ENCODE measurements around the gene CDH10.

Gene CDH10
- 0 reads per million in 4 experiments for total RNA-seq

DNA sequence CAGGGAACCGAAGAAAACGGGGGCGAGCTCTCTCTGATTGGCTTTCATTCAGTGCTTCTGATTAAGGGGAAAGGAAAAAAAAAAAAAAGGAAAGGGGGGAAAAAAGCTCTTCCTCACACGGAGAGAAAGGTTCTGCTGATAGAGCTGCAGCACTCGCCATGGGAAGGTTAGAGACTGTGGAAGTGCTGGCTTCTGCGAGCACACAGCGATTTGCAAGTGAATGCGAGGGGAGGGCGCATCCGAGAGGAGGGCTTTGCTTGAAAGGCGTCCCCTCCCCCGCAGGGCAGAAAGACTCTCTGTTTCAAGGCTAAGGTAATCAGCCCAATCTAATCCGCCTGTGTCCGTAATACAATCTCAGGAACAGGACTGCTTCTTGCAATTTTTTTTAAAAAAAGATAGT is at the start of gene CDH10:
Gene CDH10 (minus strand): TSS at position 218 of the 400 bp plus-strand sequence. CDS start 51,488 bp downstream, outside the sequence.
- no peak for DNase-seq

DNA sequence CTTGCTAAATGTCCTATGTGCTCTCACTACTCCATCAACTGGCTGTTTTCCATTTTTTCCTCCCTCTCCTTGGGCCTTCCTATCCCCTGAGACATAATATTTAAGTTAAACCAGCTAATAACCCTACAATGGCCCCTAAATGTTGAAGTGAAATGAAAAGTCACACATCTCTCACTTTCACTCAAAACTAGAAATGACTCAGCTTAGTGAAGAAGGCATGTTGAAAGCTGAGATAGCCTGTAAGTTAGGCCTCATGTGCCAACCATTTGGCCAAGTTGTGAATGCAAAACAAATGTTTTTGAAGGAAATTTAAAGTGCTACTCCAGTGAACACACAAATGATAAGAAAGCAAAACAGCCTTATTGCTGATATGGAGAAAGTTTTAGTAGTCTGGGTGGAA is 48.8 kb upstream of the CDH10 start:
- no peak for DNase-seq

DNA sequence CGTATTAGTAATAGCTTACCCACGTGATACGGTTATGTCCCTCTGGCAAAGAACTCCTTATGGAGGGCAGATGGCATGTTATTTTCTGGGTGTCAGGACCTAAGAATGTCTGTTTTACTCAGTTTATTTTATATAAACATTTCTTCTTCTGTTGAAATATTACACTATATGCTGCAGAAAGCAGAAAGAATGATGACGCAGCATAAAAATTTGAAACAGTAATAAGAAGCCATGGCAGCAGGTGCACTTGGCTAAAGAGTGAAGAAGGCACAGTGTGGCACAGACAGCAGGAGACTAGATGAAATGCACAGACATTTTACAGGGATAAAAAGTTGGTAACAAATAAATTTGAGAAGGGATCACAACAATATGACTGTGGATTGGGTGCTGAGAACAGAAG is 46.3 kb upstream of the CDH10 start:
- DNase-seq = no peak

DNA sequence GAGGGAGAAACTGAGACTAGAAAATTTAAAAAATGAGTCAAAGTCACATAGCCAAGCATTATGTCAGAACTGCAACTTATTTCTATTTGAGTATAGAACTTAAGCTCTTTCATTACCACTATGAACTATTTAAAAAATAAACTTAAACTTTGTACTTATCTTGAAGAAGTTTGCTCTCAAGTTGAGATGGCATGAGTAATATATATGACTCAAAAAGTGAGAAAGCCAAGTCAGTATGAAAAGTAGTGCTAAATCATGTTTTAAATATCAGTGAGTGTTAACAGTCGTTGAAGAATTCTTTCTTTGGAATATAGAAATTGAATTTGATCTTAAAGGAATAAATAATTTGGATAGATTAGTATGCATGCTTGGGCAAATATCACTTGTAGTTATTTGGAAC is 36.3 kb upstream of the CDH10 start:
- DNase-seq = no peak

DNA sequence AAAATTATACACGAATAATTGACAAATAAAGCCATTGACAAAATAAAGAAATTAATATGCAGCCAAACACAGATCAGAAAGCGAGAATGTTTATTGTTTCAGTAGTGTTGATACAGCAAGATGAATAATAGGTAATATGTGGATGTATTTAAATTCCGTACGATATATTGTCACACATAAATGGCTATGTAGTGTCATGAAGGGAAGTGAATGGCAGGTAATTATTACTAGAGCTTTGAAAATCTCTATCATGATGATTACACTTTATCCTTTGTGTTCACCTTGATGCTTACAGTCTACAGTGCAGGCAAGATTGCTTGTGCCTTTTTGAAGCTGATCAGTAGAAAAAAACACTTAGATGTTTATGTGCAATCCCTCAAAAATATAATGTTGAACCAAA is 23.3 kb upstream of the CDH10 start:
- no peak for DNase-seq

DNA sequence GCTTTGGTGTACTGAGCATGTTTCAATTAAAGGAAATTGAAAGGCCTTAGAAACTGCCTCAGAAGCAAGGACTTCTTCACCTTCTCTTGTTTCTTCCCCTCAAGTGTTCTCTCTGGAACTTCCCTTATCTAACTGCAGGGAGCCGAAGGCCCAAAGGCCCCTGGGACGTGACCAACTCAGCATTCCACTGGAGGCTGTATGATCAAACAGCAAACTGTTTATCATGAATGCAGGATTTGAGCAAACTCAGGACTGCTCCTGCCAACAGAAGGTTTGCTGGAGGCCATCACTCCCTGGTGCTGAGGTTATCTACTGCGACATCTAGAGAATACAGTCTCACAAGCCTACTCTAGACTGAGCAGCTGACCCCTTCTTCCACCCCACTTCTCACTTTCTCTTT is 4.8 kb upstream of the CDH10 start:
- no peak for DNase-seq

DNA sequence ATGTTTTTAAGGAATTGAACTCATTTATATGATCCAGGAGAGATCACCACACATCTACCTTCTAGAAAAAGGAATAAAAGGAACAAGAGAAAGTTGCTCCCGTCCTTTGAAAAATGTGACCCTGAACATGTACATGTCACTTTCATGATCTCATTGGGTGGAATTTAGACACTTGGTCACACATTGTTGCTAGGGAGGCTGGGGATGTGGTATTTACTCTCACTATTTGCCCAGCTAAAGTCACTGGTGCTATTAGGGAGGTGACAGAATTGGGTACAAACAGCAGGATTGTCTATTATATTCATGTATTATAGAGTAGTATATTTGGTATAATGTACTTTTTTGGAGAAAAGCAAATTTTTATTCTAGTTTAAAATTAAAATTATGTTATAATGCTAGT is 2.1 kb upstream of the CDH10 start:
- no peak for DNase-seq

DNA sequence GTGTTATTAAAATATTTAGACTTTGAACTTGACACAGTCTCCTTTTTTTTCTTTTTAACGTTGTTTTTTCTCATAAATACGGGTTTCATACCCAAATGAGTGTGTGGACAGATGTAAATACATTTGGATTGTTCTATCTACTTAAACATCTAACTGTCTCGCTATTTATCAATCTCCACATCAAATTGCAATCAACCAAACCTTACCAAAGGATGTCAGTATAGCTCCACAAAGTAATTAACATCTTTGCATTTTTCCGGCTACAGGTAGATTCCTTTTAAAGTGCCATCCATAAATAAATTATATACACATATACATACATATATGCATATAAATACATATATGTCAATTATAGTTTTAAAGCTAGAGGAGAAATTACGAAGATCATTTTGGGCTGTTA is 705 bp upstream of the CDH10 start:
- DNase-seq = no peak

DNA sequence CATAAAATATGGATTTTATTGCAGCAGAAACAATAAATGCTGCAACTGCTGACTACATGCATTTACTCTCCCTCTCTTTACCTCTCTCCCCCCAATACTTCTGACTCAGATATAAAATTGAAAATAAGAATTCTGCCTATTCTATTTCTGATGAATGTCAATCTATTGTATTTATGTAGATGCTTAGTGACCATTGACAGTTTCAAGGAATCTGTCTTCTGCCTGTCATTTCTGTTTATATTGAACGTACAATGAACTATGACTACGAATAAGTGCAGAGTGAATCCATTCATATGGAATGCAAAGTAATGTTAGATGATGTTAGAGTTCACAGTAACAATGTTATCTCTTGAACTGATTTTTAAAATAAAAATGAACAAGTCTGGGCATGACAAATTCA is 898 bp downstream of the CDH10 start:
- DNase-seq = no peak

DNA sequence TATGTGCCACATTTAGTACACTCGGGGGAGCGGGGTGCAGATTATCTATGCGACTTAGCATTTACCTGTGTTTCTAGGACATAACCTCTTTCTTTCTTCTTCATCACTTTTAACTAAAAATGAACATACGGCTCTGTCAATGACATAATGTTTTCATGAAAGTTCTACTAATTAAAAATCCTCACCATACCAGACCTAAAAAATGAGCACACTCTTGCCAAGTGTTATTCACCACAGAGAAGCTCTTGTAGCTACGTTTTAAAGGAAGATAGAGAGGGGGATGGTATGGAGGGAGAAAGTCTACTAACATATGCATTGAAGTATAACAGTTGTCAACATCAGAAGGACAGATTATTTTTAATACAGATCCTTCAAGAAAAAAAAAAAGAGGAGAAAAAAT is 1.6 kb downstream of the CDH10 start:
- DNase-seq = no peak

DNA sequence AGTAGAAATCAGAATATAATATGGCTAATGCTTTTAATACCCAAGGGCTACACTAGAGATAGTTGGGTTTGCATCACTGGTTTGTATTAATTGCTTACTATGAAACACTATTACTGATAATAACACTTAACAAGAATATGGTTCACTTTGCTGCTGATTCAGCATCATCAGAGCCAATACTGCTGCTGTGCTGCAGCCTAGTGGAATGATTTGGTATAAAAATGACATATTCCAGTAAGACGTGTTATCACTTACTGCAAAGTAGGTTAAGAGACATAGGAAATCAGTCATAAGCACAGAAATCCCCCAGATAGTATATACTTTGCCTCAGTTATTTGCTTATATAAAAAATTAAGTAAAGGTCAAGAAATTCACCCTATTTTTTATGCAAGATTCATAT is 2.8 kb downstream of the CDH10 start:
- no peak for DNase-seq

DNA sequence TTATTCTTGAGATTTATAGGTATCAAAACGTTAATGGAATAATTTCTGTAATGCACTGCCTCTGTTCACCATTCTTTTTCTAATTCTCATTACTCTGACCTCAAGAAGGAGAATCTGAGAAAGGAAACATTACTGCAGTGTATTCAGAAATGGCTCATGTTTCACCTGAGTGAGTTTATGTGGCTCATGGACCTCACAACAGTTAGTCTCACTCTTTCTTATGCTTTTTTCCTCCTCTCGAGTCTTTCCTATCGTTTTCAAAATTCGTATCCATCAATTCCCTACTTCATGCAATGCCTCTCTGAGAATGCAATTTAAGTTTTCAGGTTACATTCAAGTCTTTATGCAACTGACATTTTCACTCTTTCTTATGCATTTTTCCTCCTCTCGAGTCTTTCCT is 9.6 kb downstream of the CDH10 start:
- DNase-seq = no peak

DNA sequence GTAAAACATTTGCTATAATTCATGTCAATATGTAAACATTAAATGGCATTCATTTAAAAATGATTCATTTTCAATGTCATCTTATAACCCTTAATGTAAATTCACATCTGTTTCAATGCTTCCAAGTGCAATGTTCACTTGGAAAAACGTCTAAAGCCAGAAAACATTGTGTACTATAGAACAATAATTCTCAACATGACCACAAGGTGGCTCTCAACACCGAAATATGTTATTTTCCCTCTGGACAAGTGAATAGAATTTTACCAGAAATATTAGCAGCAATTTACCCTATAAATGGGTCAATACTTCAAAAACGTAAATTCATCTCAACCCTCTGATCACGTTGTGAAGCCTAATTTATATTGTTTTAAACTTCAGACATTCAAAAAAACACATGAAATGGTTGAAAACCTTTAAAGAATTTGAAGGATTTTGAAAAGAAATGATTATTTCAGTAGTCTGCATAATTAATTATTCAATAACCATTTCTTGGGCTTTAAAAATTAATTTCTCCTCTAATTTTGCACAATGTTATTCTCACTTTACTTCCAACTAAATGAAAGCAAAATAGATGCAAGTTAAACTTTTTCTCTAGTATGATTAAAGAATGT is 11.0 kb downstream of the CDH10 start:
- DNase-seq = no peak

DNA sequence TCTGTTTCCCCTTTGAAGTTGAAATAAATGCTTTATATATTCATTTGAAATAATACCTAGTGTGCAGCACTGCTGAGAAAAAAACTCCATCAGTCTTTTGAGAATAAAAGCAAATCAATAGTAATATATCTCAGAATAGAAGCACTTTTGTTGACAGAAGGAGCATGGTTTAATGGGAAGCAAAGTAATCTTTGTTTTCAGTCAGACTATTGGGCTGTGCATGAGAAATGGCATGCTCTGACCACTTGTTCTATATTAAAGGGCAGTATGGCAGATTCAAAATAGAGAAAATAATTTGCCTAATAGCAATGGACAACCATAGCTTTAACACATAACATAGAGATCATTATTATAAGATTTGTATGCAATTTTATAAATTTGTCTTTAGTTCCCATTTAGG is 12.4 kb downstream of the CDH10 start:
- no peak for DNase-seq

DNA sequence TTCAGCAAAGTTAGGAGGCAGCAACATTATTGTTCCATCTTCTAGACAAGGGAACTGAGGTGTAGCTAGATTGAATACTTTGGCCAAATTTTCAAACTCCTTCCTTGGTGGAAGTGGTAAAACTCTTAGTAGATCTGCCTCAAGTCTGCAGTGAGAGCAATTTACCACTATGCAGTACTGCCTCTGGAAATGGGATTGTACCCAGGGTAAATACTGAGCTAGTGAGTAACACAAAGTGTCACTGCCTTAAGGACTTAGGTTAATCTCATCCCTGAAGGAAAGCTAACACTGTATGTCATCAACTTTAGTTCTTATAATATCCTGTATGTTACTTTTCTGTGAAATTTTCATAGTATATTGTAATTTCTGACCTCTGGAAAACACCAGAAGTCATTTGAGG is 13.9 kb downstream of the CDH10 start:
- DNase-seq = no peak

DNA sequence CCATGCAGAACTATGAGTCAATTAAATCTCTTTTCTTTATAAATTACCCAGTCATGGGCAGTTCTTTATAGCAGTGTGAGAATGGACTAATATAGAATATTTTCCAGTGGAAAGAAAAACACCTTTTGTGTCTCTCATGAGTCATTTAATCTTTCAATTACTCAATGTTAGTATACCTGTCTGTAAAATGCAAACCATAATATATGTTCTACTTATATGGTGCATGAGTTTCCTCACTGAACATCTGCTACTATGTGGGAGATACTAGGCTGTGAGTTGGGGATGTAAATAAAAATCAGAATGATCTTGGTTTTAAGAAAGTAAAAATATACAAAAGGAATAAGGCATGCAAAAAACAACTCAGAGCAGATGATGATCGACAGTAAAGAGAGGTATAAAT is 15.0 kb downstream of the CDH10 start:
- DNase-seq = no peak

DNA sequence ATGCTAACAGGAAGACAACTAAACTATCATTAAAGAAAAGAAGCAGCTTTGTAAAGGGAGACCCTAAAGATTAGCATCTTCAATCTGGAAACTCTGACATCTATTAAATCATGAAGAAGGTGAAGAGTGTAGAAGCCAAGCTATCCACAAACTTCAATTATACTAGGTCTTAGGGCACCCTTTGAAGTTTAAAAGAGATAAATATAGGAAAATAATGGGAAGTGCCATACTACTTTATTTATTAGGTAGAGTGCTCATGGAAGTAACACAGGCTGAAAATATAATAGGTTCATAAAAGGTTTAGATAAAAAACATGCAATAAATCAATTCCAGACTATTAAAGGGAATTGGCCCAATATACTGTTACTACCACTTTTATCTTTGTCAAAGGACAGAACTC is 19.9 kb downstream of the CDH10 start:
- DNase-seq = no peak

DNA sequence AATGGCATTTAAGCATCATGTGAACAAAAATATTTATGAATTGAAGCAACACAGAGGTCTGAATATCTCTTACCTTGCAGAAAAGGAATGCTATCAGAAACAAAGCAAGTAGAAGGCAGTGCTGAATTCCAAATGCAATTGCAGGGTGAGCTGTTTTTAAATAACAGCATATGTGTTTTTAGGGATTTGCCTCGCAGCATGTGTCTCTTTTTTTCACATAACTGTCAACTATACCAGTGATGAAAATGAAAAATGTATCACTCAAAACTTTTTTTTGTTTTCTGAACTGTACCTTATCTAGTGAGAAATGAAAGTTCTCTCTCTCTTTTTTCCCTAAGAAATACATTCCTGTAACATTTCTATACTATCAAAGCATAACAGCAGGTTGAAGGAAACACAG is 21.2 kb downstream of the CDH10 start:
- no peak for DNase-seq

DNA sequence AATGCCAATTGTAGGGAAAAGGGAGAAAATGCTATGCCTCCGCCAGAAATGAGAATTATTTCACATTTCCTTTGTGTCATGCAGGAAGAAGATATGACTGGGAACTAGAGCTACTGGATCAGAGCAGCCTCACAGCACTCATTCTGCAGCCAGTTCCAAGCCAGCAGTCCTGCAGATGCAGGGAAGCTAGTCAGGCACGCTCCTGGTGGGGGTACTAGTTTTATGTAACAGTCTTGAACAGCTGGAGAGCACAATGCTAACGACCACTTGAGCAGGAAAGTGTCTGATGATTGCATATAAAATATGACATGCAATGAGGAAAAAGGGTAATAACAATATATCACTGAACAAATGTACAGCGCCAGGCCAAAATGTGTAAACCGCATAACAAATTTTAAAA is 21.7 kb downstream of the CDH10 start:
- no peak for DNase-seq

DNA sequence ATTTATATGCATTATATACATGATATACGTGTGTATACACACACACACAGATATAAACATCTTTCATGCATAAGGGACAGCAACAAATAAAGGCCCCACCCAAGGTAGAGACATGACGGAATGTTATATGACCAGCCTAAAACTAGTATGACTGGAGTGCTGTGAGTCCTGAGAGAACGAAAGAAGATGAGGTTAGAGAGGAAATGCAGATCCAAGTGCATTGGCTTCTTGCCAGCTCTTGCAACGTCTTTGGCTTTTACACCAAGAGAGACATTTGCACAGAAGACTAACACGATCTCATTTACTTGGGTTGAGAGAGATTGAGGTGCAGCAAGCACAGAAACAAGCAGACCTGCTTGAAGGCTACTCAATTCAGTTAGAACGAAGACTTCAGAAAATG is 23.0 kb downstream of the CDH10 start:
- DNase-seq = no peak

DNA sequence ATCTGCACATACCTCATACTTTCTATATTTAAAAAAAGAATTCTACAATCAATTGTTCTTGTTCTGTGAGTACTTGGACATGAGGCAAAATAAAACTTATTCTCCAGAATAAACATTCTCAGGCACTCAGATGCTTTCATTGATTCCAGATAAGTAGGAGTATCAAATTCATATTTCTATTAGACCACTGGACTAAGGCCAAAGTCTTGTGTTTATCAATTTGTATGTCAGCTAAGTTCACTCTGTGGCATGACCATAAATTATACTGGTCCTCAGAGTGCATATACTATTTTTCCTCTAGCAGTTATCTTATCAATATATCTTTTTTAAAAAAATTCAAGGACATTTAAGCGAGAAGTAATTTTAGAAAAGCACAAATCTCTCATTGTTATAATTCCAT is 28.2 kb downstream of the CDH10 start:
- no peak for DNase-seq

DNA sequence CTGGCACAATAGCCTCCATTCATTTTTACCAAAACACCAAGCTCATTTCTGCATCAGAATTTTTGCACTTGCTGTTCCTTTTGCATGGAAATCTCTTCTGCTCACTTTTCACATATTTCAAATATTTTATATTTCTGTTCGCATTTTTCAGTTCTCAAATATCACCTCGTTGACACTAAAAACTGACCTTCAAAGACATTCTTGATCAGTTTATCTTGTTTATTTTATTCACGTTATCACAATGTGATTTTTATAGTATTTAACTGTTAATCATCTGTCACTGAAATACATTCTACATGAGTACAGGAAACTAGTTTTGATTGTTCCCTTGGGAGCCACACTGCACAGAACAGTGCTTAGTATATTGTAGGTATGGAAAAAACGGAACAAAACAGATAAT is 29.6 kb downstream of the CDH10 start:
- no peak for DNase-seq

DNA sequence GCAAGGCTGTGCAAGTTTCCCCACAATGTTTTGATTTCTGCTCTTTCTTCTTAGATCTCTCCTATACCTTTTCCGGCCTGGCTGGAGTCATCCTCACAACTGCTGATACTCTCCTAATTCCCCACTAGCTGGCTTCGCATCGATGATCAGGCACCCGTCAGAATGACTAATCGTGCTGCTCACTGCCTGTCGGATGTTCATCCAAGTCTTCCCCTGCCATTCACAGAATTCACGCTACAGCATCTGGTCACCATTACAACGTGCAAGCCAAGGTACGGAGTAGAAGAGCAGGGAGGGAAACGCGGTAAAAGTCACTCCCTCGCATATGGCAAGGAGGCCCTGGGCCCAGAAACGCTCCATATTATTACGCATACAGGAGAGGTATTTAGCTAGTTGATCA is 35.1 kb downstream of the CDH10 start:
- DNase-seq = no peak

DNA sequence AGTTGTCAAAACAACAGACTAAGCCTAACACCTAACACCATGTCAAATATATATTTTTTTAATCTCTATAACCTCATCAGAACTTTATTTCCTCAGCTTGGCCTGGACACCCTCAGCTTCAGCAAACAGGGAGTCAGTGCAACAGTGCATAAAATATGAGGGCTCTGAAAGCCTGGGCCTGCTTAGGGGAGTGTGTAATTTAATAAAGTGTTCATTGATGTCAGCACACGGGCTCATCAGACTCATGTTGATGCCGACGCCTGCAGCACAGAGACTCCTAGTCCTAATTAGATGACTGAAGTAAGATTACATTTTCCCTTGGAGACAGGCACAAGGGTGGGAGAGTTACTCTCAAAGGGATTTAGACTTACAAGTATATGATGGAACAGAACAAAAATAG is 37.8 kb downstream of the CDH10 start:
- no peak for DNase-seq

DNA sequence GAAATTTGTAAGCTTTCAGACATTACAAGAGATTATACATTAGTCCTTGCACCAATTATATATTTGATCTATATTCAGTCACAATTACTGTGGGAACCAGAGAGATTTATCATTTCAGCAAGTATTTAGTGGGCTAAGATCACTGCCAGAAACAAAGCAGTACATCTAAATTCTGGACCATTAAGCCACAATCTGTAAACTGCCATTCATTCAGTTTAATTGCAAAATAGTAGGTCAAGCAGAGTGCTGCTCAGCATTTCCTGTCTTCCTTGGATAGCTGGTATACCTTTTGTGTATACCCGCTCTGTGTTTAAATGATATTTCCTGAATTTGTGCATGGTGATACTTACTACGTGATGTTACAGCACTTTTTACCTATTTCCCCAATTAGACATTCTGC is 42.6 kb downstream of the CDH10 start:
- no peak for DNase-seq

DNA sequence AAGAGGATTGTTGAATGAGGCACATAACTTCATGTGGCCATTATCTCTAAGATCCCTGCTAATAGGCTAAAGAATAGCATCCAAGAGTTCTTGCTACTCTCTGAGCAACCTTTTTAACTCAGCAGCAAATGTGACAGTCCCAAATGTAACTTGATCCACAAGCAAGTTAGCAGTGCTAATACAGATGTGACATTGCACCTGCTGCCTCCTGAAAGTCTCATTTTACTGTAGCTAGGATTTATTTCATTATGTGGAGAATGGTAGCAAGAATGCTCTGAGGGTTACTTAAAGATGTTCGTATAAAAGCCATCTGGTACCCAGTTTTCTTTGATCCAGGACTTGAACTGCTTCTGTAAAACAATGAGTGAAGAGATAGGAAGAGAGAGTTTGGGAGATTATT is 45.8 kb downstream of the CDH10 start:
- DNase-seq = no peak
